Muscle of arm (tissue), 12 donors: ENCODE data around the gene RPL27A. TPM values are rescaled to one million over a fixed set of nuclear protein-coding genes. Genes with fewer than 3 reads are reported as not detected.

Experiments
- DNase-seq: peaks from one replicate; pipeline ENCODE4 v3.0.0-alpha.2; 2013
- polyA plus RNA-seq, 12 donors: library from polyadenylated mRNA; unstranded; fragments of 120-200 nt; gene quantifications; one replicate each; pipeline ENCODE4 v1.2.1, GENCODE V29; 2013; ENCODE audit not compliant: insufficient read length in 12 of 12

The RPL27A gene
- polyA plus RNA-seq, 12 donors = 1,657 to 4,063 (median 3,244) TPM

- no peak for DNase-seq
These were observed 14.5 kb downstream of the RPL27A start for GRCh38 chr11:8697054-8697453.

GRCh38 chr11:8698379-8698851, 15.8 kb downstream of the RPL27A start:
- no peak for DNase-seq

GRCh38 chr11:8698917-8699441, 16.4 kb downstream of the RPL27A start:
- DNase-seq = no peak

GRCh38 chr11:8699903-8700302, 17.3 kb downstream of the RPL27A start:
- DNase-seq = no peak

GRCh38 chr11:8701891-8702597, 19.5 kb downstream of the RPL27A start:
- no peak for DNase-seq

- DNase-seq = no peak
These were observed 20.0 kb downstream of the RPL27A start for GRCh38 chr11:8702598-8702915.

- no peak for DNase-seq
These were observed 21.5 kb downstream of the RPL27A start for GRCh38 chr11:8704136-8704535.

- no peak for DNase-seq
These were observed 22.6 kb downstream of the RPL27A start for GRCh38 chr11:8705146-8705545.

GRCh38 chr11:8706673-8707432, 24.3 kb downstream of the RPL27A start:
- DNase-seq = no peak

GRCh38 chr11:8707541-8708191, 25.1 kb downstream of the RPL27A start:
- peak; percentile 84 for DNase-seq

GRCh38 chr11:8709002-8709672, 26.5 kb downstream of the RPL27A start:
- DNase-seq = peak; percentile 90

GRCh38 chr11:8709777-8710176, 27.2 kb downstream of the RPL27A start:
- DNase-seq = no peak

GRCh38 chr11:8711895-8712442, 29.4 kb downstream of the RPL27A start:
- DNase-seq = no peak

GRCh38 chr11:8712506-8712905, 29.9 kb downstream of the RPL27A start:
- no peak for DNase-seq

- DNase-seq = no peak
These were observed 31.3 kb downstream of the RPL27A start for GRCh38 chr11:8713760-8714454.

GRCh38 chr11:8714622-8715225, 32.1 kb downstream of the RPL27A start:
- DNase-seq = no peak

- no peak for DNase-seq
These were observed 32.9 kb downstream of the RPL27A start for GRCh38 chr11:8715501-8715900.

- DNase-seq = no peak
These were observed 34.9 kb downstream of the RPL27A start for GRCh38 chr11:8717544-8717875.

- no peak for DNase-seq
These were observed 35.5 kb downstream of the RPL27A start for GRCh38 chr11:8717876-8718753.

GRCh38 chr11:8719211-8719649, 36.6 kb downstream of the RPL27A start:
- peak; percentile 76 for DNase-seq
